ENCODE data around the gene KDELR1.
A peak's percentile ranks its signal among the peaks of the same experiment; 100 is the strongest.

KDELR1 gene

DNA sequence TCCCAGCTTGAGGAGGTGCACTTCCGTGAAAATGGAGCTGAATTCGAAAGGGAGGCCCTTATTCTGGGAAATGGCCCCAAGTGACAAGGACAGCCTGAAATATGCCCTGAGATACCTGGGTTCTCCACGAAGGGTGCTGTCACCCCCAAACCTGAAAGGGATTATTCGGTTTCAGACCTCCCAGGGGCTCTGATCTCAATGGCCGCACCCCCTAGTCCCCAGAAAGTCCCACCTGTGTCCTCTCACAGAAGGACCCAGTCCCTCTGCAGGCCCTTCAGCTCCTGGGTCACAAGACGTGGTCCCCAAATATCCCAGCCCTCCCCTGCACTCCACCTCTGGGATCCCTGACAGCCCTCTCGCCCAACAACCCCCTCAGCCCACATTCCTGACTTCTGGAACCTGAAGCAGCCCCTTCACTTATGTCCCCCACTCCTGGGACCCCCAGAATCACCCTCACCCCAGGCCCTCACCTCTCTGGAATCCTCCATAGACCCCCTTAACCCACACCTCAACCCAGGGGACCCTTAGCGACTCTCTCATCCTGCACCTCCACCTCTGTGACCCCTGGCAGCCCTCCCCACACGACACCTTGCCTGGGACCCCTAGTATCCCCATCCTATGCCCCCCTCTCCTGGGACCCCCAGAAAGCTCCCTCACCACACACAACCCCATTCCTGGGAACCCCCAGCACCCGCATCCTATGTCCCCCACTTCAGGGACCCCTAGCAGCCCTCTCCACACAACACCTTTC is 26.6 kb downstream of the KDELR1 start:
- no peak for DNase-seq (ENCODE audit: low read depth)

GRCh38 chr19:48363810-48364597 is 27.3 kb downstream of the KDELR1 start, which contains the start of the genes SYNGR4 and TMEM143:
SYNGR4 (plus strand) TSS chr19:48364367; CDS start chr19:48365843, 1,476 bp downstream.
TMEM143 (minus strand) TSS chr19:48363940; CDS start chr19:48363920, 20 bp downstream.
- peak within 1 kb of the TSS; percentile 63 for H3K4me3 ChIP-seq (replicated peaks; ENCODE audit: low read depth, low read length)
- peak; percentile 100 for DNase-seq (ENCODE audit: low read depth)
- TF ChIP-seq, protein P1, sequence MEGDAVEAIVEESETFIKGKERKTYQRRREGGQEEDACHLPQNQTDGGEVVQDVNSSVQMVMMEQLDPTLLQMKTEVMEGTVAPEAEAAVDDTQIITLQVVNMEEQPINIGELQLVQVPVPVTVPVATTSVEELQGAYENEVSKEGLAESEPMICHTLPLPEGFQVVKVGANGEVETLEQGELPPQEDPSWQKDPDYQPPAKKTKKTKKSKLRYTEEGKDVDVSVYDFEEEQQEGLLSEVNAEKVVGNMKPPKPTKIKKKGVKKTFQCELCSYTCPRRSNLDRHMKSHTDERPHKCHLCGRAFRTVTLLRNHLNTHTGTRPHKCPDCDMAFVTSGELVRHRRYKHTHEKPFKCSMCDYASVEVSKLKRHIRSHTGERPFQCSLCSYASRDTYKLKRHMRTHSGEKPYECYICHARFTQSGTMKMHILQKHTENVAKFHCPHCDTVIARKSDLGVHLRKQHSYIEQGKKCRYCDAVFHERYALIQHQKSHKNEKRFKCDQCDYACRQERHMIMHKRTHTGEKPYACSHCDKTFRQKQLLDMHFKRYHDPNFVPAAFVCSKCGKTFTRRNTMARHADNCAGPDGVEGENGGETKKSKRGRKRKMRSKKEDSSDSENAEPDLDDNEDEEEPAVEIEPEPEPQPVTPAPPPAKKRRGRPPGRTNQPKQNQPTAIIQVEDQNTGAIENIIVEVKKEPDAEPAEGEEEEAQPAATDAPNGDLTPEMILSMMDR (IDR thresholded peaks at IDR 0.05; ENCODE audit: low read length, missing control alignments), result no peak

More for the DNA sequence above, 26.6 kb downstream of the KDELR1 start:
- TF ChIP-seq, protein P1 (IDR thresholded peaks at IDR 0.05; ENCODE audit: low read length, missing control alignments), result no peak
- peak overlapping the region; percentile 63 for H3K4me3 ChIP-seq (replicated peaks; ENCODE audit: low read depth, low read length)

- no peak for DNase-seq (ENCODE audit: low read depth)
- peak overlapping the region; percentile 63 for H3K4me3 ChIP-seq (replicated peaks; ENCODE audit: low read depth, low read length)
- TF ChIP-seq, protein P1 (IDR thresholded peaks at IDR 0.05; ENCODE audit: low read length, missing control alignments), result no peak
Observed at GRCh38 chr19:48363500-48363809, 27.9 kb downstream of the KDELR1 start.

- H3K4me3 ChIP-seq (replicated peaks; ENCODE audit: low read depth, low read length), result peak overlapping the region; percentile 63
- DNase-seq (ENCODE audit: low read depth), result peak; percentile 94
- TF ChIP-seq, protein P1 (IDR thresholded peaks at IDR 0.05; ENCODE audit: low read length, missing control alignments), result no peak
Observed at GRCh38 chr19:48362716-48363499, 28.4 kb downstream of the KDELR1 start.

GRCh38 chr19:48361912-48362311 is 29.4 kb downstream of the KDELR1 start:
- no peak overlapping the region for H3K4me3 ChIP-seq (replicated peaks; ENCODE audit: low read depth, low read length)
- TF ChIP-seq, protein P1 (IDR thresholded peaks at IDR 0.05; ENCODE audit: low read length, missing control alignments), result no peak
- no peak for DNase-seq (ENCODE audit: low read depth)

- DNase-seq (ENCODE audit: low read depth), result no peak
- TF ChIP-seq, protein P1 (IDR thresholded peaks at IDR 0.05; ENCODE audit: low read length, missing control alignments), result no peak
- no peak overlapping the region for H3K4me3 ChIP-seq (replicated peaks; ENCODE audit: low read depth, low read length)
Observed at GRCh38 chr19:48359123-48359522, 32.2 kb downstream of the KDELR1 start.

All from fibroblast of pulmonary artery (primary cell).